Peyer's patch (tissue), 4 donors: ENCODE measurements around the gene CYP4F3.

Source experiments
- CTCF ChIP-seq, 6 experiments: fragments of 450-650 bp in 4 of 6; fragments of 200-600 bp in 2 of 6; sonication (generic) in 1 of 6; IDR thresholded peaks; one replicate each; pipeline ENCODE4 v1.5.1; 2017 to 2019; ENCODE audit warnings: antibody characterized with exemption in 6 of 6, mild to moderate bottlenecking in 3 of 6, moderate library complexity in 1 of 6
- POLR2A ChIP-seq, 2 donors: fragments of 450-650 bp; IDR thresholded peaks; one replicate each; pipeline ENCODE4 v1.5.1; 2017; ENCODE audit warnings: antibody characterized with exemption in 2 of 2, mild to moderate bottlenecking in 2 of 2, moderate library complexity in 2 of 2

- no peak for TF ChIP-seq POLR2A (IDR thresholded peaks at IDR 0.05)
- TF ChIP-seq CTCF (IDR thresholded peaks at IDR 0.05), result no peak
Measured at GRCh38 chr19:15595069-15595468, 45.6 kb upstream of the CYP4F3 start.
